HCT116 (cell line): ENCODE measurements around the gene DONSON. TPM values are rescaled to one million over a fixed set of nuclear protein-coding genes. Genes with fewer than 3 reads are reported as not detected.

ENCODE experiments used
- ATAC-seq: fragments of 200-7000 bp; cut with Tn5 transposase; 2 replicates; pipeline ENCODE4 v1.9.1; 2020; ENCODE audit warnings: mild to moderate bottlenecking, moderate library complexity
- BruUV-seq: library from RNA; stranded (reverse); fragments of 400-500 nt; replicated peaks from 2 replicates; lab custom pipeline; 2021; lab: Mats Ljungman, UMichigan
- CTCF ChIA-PET: fragments of 300-600 bp; sonication (Branson Sonifier 250); formaldehyde crosslinking; loops from one replicate; lab custom pipeline; 2021; ENCODE audit warnings: antibody characterized with exemption; lab: Charles Lee
- POLR2A ChIA-PET: fragments of 300-600, 350-600 bp; sonication (Branson Sonifier 250); formaldehyde crosslinking; loops from one replicate; lab custom pipeline; 2021; ENCODE audit warnings: antibody characterized with exemption; lab: Charles Lee
- RAD21 ChIA-PET, 2 experiments: fragments of 300-600 bp; sonication (Branson Sonifier 250); formaldehyde crosslinking; loops; one replicate each; lab custom pipeline; 2023; ENCODE audit warnings: low total read pairs in 2 of 2; ENCODE audit not compliant: uncharacterized antibody in 2 of 2, unreplicated experiment in 2 of 2, low non-redundant PET in 1 of 2; lab: Charles Lee
- DNase-seq: peaks from one replicate; pipeline ENCODE4 v3.0.0-alpha.2; 2010; ENCODE audit warnings: low read depth, low spot score
- H2AFZ ChIP-seq: fragments of 200-600 bp; shearing (Covaris generic), sonication (generic); 2 replicates; pipeline ENCODE4 v1.6.1; 2017; ENCODE audit warnings: low read depth, mixed run types, mixed read lengths, antibody characterized with exemption, low read length; ENCODE audit not compliant: poor library complexity, severe bottlenecking
- H3K27ac ChIP-seq: 2 replicates; pipeline ENCODE4 v1.5.1; 2012; ENCODE audit warnings: low read depth, low read length
- H3K27me3 ChIP-seq: fragments of 200-600 bp; sonication (generic); 2 replicates; pipeline ENCODE4 v1.6.1; 2016; ENCODE audit warnings: mixed run types, low read length, mixed read lengths; ENCODE audit not compliant: insufficient read depth
- H3K36me3 ChIP-seq, 2 experiments: fragments of 200-500 bp in 1 of 2; fragments of 200-600 bp in 1 of 2; sonication (Bioruptor generic) in 1 of 2; sonication (generic) in 1 of 2; 2 replicates each; pipeline versions ENCODE4 v1.5.1 to v1.6.1; 2014 to 2016; ENCODE audit warnings: low read length in 2 of 2, inconsistent platforms in 1 of 2, mixed read lengths in 1 of 2, mixed run types in 1 of 2; ENCODE audit not compliant: insufficient read depth in 2 of 2, control insufficient read depth in 1 of 2
- H3K4me1 ChIP-seq, 2 experiments: fragments of 200-600 bp in 1 of 2; sonication (generic) in 1 of 2; 2 replicates each; pipeline versions ENCODE4 v1.5.1 to v1.6.1; 2012 to 2017; ENCODE audit warnings: low read length in 2 of 2, inconsistent platforms in 1 of 2, mild to moderate bottlenecking in 1 of 2, mixed read lengths in 1 of 2, mixed run types in 1 of 2, moderate library complexity in 1 of 2; ENCODE audit not compliant: insufficient read depth in 2 of 2, control insufficient read depth in 1 of 2
- H3K4me2 ChIP-seq: fragments of 200-600 bp; sonication (generic); 2 replicates; pipeline ENCODE4 v1.6.1; 2017; ENCODE audit warnings: mixed run types, low read length, mixed read lengths
- H3K4me3 ChIP-seq, 2 experiments: fragments of 200-600 bp in 1 of 2; sonication (generic) in 1 of 2; replicated peaks in 1 of 2; 2 replicates each; pipeline ENCODE4 v1.5.1; 2011 to 2016; ENCODE audit warnings: low read length in 2 of 2, control low read depth in 1 of 2, low read depth in 1 of 2, mild to moderate bottlenecking in 1 of 2, mixed read lengths in 1 of 2, mixed run types in 1 of 2
- H3K79me2 ChIP-seq: fragments of 200-600 bp; sonication (generic); 2 replicates; pipeline ENCODE4 v1.6.1; 2017; ENCODE audit warnings: mild to moderate bottlenecking, mixed run types, low read length, moderate library complexity, mixed read lengths; ENCODE audit not compliant: insufficient read depth
- H3K9ac ChIP-seq: fragments of 200-600 bp; sonication (generic); 2 replicates; pipeline ENCODE4 v1.6.1; 2016; ENCODE audit warnings: low read length, mixed read lengths
- H3K9me2 ChIP-seq: fragments of 200-600 bp; sonication (generic), shearing (Covaris generic); 2 replicates; pipeline ENCODE4 v1.6.1; 2017; ENCODE audit warnings: mixed run types, mild to moderate bottlenecking, moderate library complexity; ENCODE audit not compliant: insufficient read depth
- H3K9me3 ChIP-seq, 2 experiments: fragments of 200-500 bp in 1 of 2; fragments of 200-600 bp in 1 of 2; sonication (Bioruptor generic) in 1 of 2; sonication (generic) in 1 of 2; 2 replicates each; pipeline ENCODE4 v1.6.1; 2014 to 2017; ENCODE audit warnings: low read length in 2 of 2, mixed read lengths in 2 of 2, inconsistent platforms in 1 of 2, low read depth in 1 of 2, mild to moderate bottlenecking in 1 of 2, mixed run types in 1 of 2, moderate library complexity in 1 of 2; ENCODE audit not compliant: control insufficient read depth in 1 of 2, insufficient read depth in 1 of 2
- H4K20me1 ChIP-seq: fragments of 200-600 bp; sonication (generic), shearing (Covaris generic); 2 replicates; pipeline ENCODE4 v1.6.1; 2017; ENCODE audit warnings: mixed run types, mild to moderate bottlenecking, moderate library complexity; ENCODE audit not compliant: insufficient read depth
- FOSL1 ChIP-seq: IDR thresholded peaks from 2 replicates; pipeline ENCODE4 v1.6.1; 2012; ENCODE audit warnings: low read depth
- POLR2A ChIP-seq: IDR thresholded peaks from 2 replicates; pipeline ENCODE4 v1.7.0; 2011; ENCODE audit warnings: borderline replicate concordance; ENCODE audit not compliant: insufficient read depth, insufficient read length; ENCODE audit errors: extremely low read depth
- POLR2AphosphoS5 ChIP-seq: IDR thresholded peaks from 2 replicates; pipeline ENCODE4 v1.6.1; 2011; ENCODE audit warnings: mild to moderate bottlenecking, low read depth, low read length, moderate library complexity
- ZNF274 ChIP-seq: fragments of 200-500 bp; sonication (Bioruptor generic); IDR thresholded peaks from 2 replicates; pipeline ENCODE4 v1.6.1; 2014; ENCODE audit warnings: mild to moderate bottlenecking, low read depth, low read length, inconsistent platforms
- intact Hi-C: fragments of 100-400 bp; cut with micrococcal nuclease; formaldehyde crosslinking; loops from 2 replicates; pipeline ENCODE4 v1.10.0; 2022
- total RNA-seq: library from RNA; stranded (reverse); gene quantifications from one replicate; pipeline ENCODE4 v1.2.1, GENCODE V29; 2021; ENCODE audit not compliant: unreplicated experiment
- TF ChIP-seq, protein P1 (sequence below): IDR thresholded peaks from 2 replicates; pipeline ENCODE4 v1.6.1; 2011; ENCODE audit warnings: mild to moderate bottlenecking, low read length, moderate library complexity; ENCODE audit not compliant: insufficient replicate concordance; ENCODE audit errors: extremely low read depth

DONSON gene
- total RNA-seq, 1 experiment from 2014 or later = 31.7 TPM

DNA sequence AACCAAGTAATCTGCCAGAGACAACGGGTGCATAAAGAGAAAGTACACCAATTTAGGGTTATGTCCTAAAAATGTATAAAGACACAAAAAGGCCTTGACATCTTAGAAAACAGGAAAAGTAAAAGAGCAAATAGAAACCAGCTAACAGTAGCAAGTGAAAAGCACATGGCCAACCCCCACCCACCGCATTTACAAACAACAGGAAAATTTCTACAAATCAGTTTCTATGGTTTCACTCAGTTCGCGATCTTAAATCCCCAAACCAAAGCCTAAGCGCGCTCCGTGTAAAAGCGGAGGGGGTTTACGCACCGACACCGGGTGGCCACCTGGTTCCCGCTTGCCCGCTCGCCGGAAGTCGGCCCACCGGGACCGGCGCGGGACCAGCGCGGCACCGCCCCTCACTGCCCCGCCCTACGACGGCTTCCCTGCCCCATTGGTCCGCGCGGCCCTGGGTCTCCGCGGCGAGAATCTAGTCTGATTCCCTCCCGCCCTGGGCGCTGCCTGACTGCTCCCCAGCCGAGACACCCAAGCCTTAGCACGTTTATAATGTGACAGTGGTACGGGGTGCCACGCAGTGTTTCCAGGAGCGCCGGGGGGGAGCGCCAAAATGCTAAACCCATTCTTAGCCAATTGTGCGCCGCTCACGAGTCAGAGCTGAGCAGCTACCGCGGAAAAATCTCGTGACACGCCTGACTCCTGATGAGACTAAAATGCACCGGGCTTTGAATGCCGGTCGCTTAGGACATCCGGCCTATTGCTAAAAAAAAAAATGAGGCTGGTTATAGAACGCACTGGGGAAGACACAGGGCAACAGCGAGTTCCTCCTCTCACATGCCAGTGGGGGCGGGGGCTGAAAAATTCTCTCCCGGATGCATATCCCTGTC, 46.5 kb downstream of the DONSON start, which contains the start of gene GART:
Gene GART (minus strand): TSS at position 362 of the 884 bp plus-strand sequence. CDS start 2,802 bp downstream, outside the sequence.
- ChIA-PET POLR2A (interaction anchor here (1.3 kb wide), 1 partner anchor 46 kb away, joined by 4 read pairs; the partner anchor contains the start of gene DONSON), CTCF (no interaction called here), RAD21 (no interaction called here)
- H3K27me3 ChIP-seq = no peaks in the 10 kb centered on the region
- DNase-seq (peak; percentile 42), ATAC-seq (peak; percentile 77)
- no peaks in the 10 kb centered on the region for H3K9me2 ChIP-seq
- H3K4me1 ChIP-seq = peaks cover 15 to 19% of the 10 kb centered on the region in 2 experiments
- peak within 1 kb of the TSS; percentile 98 for H3K27ac ChIP-seq
- no peaks in the 10 kb centered on the region for H3K9me3 ChIP-seq
- H3K4me3 ChIP-seq = peak within 1 kb of the TSS; percentile 87 to 91
- H3K36me3 ChIP-seq = peaks cover 19 to 42% of the 10 kb centered on the region in 2 experiments
- BruUV-seq = no TSS peak
- no peak within 1 kb of the TSS for H2AFZ ChIP-seq
- no peak for TF ChIP-seq ZNF274
- TF ChIP-seq FOSL1 = no peak
- TF ChIP-seq POLR2AphosphoS5 = peak; percentile 64; the same call in 1 of the 2 replicates
- TF ChIP-seq, protein P1, sequence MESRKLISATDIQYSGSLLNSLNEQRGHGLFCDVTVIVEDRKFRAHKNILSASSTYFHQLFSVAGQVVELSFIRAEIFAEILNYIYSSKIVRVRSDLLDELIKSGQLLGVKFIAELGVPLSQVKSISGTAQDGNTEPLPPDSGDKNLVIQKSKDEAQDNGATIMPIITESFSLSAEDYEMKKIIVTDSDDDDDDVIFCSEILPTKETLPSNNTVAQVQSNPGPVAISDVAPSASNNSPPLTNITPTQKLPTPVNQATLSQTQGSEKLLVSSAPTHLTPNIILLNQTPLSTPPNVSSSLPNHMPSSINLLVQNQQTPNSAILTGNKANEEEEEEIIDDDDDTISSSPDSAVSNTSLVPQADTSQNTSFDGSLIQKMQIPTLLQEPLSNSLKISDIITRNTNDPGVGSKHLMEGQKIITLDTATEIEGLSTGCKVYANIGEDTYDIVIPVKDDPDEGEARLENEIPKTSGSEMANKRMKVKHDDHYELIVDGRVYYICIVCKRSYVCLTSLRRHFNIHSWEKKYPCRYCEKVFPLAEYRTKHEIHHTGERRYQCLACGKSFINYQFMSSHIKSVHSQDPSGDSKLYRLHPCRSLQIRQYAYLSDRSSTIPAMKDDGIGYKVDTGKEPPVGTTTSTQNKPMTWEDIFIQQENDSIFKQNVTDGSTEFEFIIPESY = no peak
- TF ChIP-seq POLR2A = peak; percentile 53
- peak within 1 kb of the TSS; percentile 89 for H3K9ac ChIP-seq
- H4K20me1 ChIP-seq = peaks cover 33% of the 10 kb centered on the region; the same call in 1 of the 2 replicates
- peaks cover 90% of the 10 kb centered on the region for H3K79me2 ChIP-seq
- intact Hi-C loops = loop anchor here (5.0 kb wide), 1 partner anchor 100 kb away; the partner anchor contains the start of genes CRYZL1 and ITSN1
- peak within 1 kb of the TSS; percentile 92 for H3K4me2 ChIP-seq
